Measurements from ENCODE around the gene KCNC4. TPM values are rescaled to one million over a fixed set of nuclear protein-coding genes. Genes with fewer than 3 reads are reported as not detected.

The KCNC4 gene
- total and polyA plus RNA-seq, 2 of the 4 experiments (the other 2 are of a cell fraction), result 0.18 to 2.3 TPM

DNA sequence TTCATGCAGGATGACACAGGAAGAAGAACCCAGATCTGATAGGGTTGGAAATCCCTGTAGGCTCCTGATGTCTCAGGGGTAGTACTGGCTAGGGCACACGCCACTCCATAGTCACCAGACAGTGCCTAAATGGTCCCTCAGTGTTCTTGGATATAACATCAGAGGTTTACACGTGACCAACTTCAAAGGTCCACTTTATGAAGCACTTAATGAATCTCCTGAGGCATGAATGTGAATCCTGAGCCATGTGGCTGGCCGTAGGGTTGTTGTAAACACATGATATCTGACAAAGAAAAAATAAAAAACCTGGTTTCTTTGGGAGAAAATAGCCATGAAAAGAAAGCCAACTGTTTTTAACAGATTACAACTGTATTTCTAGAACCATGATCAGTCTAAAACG lies 32.3 kb upstream of the KCNC4 start:
- Histone ChIP-seq H2BK20ac (ENCODE audit: low read depth, low read length) (no peak overlapping the region), H3K18ac (ENCODE audit: low read depth, low read length) (no peak overlapping the region), H3K56ac (ENCODE audit: extremely low read depth, insufficient read depth, low read length) (no peak overlapping the region), H3K27ac (ENCODE audit: insufficient read depth, low read length) (no peak overlapping the region), H2AK9ac (replicated peaks; ENCODE audit: low read depth, low read length, poor library complexity) (no peak overlapping the region), H3K27me3 (ENCODE audit: control insufficient read depth, insufficient read depth, low read length) (peaks cover 9% of the 10 kb centered on the region), H3K79me1 (ENCODE audit: low read depth in 1 of 2, low read length in 2 of 2) (no peaks in the 10 kb centered on the region), H2AK5ac (ENCODE audit: low read depth, low read length) (no peak overlapping the region), H4K5ac (ENCODE audit: low read depth, low read length) (no peak overlapping the region), H2BK120ac (ENCODE audit: low read depth, low read length) (no peak overlapping the region), H3K4me3 (ENCODE audit: insufficient read depth, low read depth, low read length) (no peak overlapping the region), H3K4me2 (ENCODE audit: low read depth, low read length) (no peak overlapping the region), H2AFZ (replicated peaks; ENCODE audit: low read length, poor library complexity) (no peak overlapping the region), H3K23ac (ENCODE audit: low read depth, low read length) (no peak overlapping the region), H3K4ac (ENCODE audit: low read depth, low read length) (no peak overlapping the region), H4K20me1 (ENCODE audit: insufficient read depth, low read length) (no peaks in the 10 kb centered on the region), H3K9ac (ENCODE audit: low read depth, low read length) (no peak overlapping the region), H2BK5ac (ENCODE audit: low read depth, low read length, poor library complexity, severe bottlenecking) (no peak overlapping the region), H3K9me3 (ENCODE audit: control insufficient read depth, insufficient read depth, low read length) (peaks cover 2% of the 10 kb centered on the region; the same call in 1 of the 2 replicates), H4K91ac (ENCODE audit: insufficient read depth, low read depth, low read length) (no peak overlapping the region), H3K9me1 (ENCODE audit: insufficient read depth, low read length) (no peaks in the 10 kb centered on the region), H3K4me1 (ENCODE audit: control insufficient read depth, insufficient read depth, low read length) (peaks cover 7% of the 10 kb centered on the region), H2BK15ac (ENCODE audit: low read depth, low read length) (no peak overlapping the region), H3K14ac (replicated peaks; ENCODE audit: low read depth, low read length) (no peak overlapping the region), H3K36me3 (ENCODE audit: control insufficient read depth, insufficient read depth, low read length) (no peaks in the 10 kb centered on the region), H4K8ac (ENCODE audit: low read depth in 2 of 2, low read length in 2 of 2) (no peak overlapping the region)
- WGBS, 2 experiments (ENCODE audit: extremely low coverage in 2 of 2, insufficient read length in 1 of 2), result no CpG with 5 or more reads among the region's 4 CpGs
- TF ChIP-seq RFX5 (IDR thresholded peaks at IDR 0.05; ENCODE audit: low read depth, low read length), result no peak
- TF ChIP-seq FOS (IDR thresholded peaks at IDR 0.05; ENCODE audit: low read depth, low read length), result no peak
- no peak for TF ChIP-seq NFE2L2 (IDR thresholded peaks at IDR 0.05; ENCODE audit: low read depth, low read length)
- TF ChIP-seq, protein P1, sequence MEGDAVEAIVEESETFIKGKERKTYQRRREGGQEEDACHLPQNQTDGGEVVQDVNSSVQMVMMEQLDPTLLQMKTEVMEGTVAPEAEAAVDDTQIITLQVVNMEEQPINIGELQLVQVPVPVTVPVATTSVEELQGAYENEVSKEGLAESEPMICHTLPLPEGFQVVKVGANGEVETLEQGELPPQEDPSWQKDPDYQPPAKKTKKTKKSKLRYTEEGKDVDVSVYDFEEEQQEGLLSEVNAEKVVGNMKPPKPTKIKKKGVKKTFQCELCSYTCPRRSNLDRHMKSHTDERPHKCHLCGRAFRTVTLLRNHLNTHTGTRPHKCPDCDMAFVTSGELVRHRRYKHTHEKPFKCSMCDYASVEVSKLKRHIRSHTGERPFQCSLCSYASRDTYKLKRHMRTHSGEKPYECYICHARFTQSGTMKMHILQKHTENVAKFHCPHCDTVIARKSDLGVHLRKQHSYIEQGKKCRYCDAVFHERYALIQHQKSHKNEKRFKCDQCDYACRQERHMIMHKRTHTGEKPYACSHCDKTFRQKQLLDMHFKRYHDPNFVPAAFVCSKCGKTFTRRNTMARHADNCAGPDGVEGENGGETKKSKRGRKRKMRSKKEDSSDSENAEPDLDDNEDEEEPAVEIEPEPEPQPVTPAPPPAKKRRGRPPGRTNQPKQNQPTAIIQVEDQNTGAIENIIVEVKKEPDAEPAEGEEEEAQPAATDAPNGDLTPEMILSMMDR (conservative IDR thresholded peaks at IDR 0.05; ENCODE audit: low read depth, low read length), result no peak
- no peak for TF ChIP-seq MAFK (IDR thresholded peaks at IDR 0.05; ENCODE audit: low read depth, low read length)
- ATAC-seq (ENCODE audit: low read depth) (no peak), DNase-seq (no peak)
- ChIA-PET POLR2A (ENCODE audit: unreplicated experiment) (no interaction called here), CTCF (no interaction called here)
- dilution Hi-C loops (cut with HindIII; ENCODE audit: low sequenced_read_pairs, unreplicated experiment), result no loop called here
- in situ Hi-C loops (cut with MboI; ENCODE audit: low sequenced_read_pairs), result no loop called here
- intact Hi-C loops (cut with micrococcal nuclease), result no loop called here
- no TSS peak for BruUV-seq (replicated peaks)
